ENCODE measurements around the gene C5orf34. TPM values are rescaled to one million over a fixed set of nuclear protein-coding genes. Genes with fewer than 3 reads are reported as not detected.

The C5orf34 gene
- total and polyA plus RNA-seq, 7 donors = 0.10 to 1.2 (median 0.54) TPM

- Histone ChIP-seq H3K27ac (no peak overlapping the region), H3K36me3 (ENCODE audit: insufficient read depth in 1 of 2, low read depth in 1 of 2) (no peaks in the 10 kb centered on the region), H3K9me3 (peaks cover 11% of the 10 kb centered on the region), H3K4me3 (no peak overlapping the region), H3K4me1 (peaks cover 10% of the 10 kb centered on the region), H3K27me3 (ENCODE audit: insufficient read depth in 3 of 3, low read length in 2 of 3) (no peaks in the 10 kb centered on the region)
- DNase-seq (no peak), ATAC-seq (no peak)
- WGBS, 3 donors = 96 to 97% (median 97%) methylated on average over 3 of the region's 3 CpGs
- intact Hi-C loops (cut with DNase I) = no loop called here
- no peak for TF ChIP-seq CTCF (IDR thresholded peaks at IDR 0.05)
These were observed 77.8 kb downstream of the C5orf34 start for GRCh38 chr5:43437062-43437660.

Other genes starting within 250 kb of the C5orf34 start
- 10 to 100 TPM; 14.7 to 22.6 (median 17.9) TPM for gene HMGCS1, start 201.7 kb downstream of the C5orf34 start, total RNA-seq
- 10 to 100 TPM in 1 of 3 donors, 1 to 10 TPM in 2; 7.6 to 12.3 (median 10.0) TPM for gene HMGCS1, start 201.7 kb downstream of the C5orf34 start, polyA plus RNA-seq
- gene CCL28, start 102.8 kb downstream of the C5orf34 start, total RNA-seq = under 1 TPM in 2 of 4 donors, not detected in 2; 0.17 to 0.28 TPM
- gene CCL28, start 102.8 kb downstream of the C5orf34 start, polyA plus RNA-seq = under 1 TPM; 0.06 to 0.15 (median 0.07) TPM
- 1 to 10 TPM; 4.1 to 7.1 (median 6.1) TPM for gene TMEM267, start 31.3 kb downstream of the C5orf34 start, total RNA-seq
- 1 to 10 TPM; 2.6 to 9.2 (median 5.4) TPM for gene TMEM267, start 31.3 kb downstream of the C5orf34 start, polyA plus RNA-seq
- gene PAIP1, start 41.9 kb upstream of the C5orf34 start, total RNA-seq = 100 to 1,000 TPM; 125 to 143 (median 142) TPM
- 100 to 1,000 TPM in 2 of 3 donors, 10 to 100 TPM in 1; 99.6 to 202 (median 123) TPM for gene PAIP1, start 41.9 kb upstream of the C5orf34 start, polyA plus RNA-seq
- gene NNT, start 88.0 kb upstream of the C5orf34 start, total RNA-seq = 100 to 1,000 TPM; 216 to 442 (median 312) TPM
- 100 to 1,000 TPM; 108 to 171 (median 123) TPM for gene NNT, start 88.0 kb upstream of the C5orf34 start, polyA plus RNA-seq

Data from psoas muscle (tissue), 8 donors.